ENCODE data around the gene PKIB. TPM values are rescaled to one million over a fixed set of nuclear protein-coding genes. Genes with fewer than 3 reads are reported as not detected.

Gene PKIB
- total RNA-seq, 2 experiments from 2014 or later, result 0.69 to 0.90 TPM

DNA sequence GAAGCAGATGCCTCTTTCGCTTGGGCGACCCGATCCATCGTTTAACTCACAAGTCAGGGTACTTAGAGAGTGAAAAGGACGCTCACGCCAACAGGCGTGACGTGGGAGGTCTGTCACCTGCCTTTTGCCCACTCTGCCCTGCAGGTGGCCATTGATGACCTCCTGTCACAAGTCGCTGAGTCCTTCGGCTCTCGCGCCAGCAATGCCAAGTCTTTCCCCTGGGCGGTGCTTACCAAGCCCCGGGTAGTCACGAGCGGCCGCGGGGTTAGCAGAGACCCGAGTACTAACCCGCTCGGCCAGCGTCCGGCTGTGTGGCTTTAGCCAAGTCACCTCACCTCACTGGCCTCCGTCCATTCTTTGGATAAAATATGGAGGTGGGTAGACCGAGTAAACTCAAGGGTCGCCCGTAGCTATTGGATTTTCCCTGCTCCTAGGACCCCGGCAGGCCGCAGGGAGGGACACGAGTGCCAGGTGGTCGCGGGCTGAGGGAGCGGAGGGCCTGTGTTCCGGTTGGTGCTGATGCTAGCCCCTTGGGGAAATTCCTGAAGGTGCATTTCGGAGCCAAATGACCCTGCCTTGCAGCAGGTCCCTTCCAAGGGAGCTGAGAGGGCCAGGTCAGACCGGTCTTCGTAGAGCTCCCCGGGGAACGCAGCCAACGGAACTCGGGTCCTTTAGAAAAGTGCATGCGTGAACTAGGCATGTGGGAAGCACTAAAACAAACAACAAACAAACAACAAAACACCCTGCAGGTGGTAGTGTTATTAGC, 668 bp downstream of the PKIB start:
- ChIA-PET CTCF (interaction anchor here (1.2 to 1.7 kb wide), 2 partner anchors 21 to 120 kb away, joined by 4 read pairs; no protein-coding TSS in a partner anchor), POLR2A (interaction anchor here (0.7 kb wide), 1 partner anchor 21 kb away, joined by 3 read pairs; no protein-coding TSS in a partner anchor)
- Mint-ChIP-seq H3K4me1 (ENCODE audit: low read depth) (peaks cover 15% of the 10 kb centered on the region), H3K9me3 (no peaks in the 10 kb centered on the region), H3K4me3 (peak overlapping the region; percentile 68), H3K36me3 (ENCODE audit: low read depth) (no peaks in the 10 kb centered on the region), H3K27me3 (peaks cover 34% of the 10 kb centered on the region), H3K27ac (no peak overlapping the region)
- intact Hi-C loops (cut with micrococcal nuclease), result no loop called here
- ATAC-seq, result peak; percentile 43
- DNase-seq, result peak; percentile 32
- TF ChIP-seq CTCF (IDR thresholded peaks at IDR 0.05), result no peak

DNA sequence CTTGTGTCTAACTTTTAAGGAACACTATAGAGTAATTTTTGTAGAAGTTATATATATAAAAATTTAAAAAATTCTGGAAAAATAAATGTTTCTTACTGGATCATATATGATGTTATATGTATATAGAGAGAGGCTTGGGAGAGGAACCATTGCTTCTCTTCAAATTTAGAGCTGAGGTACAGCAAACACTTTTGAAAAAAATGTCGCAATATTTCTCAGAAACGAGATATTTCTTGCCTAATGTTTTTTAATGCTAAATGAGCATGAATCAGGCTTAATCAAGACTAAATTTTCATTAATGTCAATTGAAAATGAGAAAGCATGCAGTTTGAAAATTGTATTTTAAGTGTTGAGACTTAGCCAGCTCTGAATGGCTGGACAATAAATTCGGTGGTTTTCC, 2.6 kb downstream of the PKIB start:
- H3K36me3 Mint-ChIP-seq (ENCODE audit: low read depth), result no peaks in the 10 kb centered on the region
- H3K27me3 Mint-ChIP-seq, result peaks cover 40% of the 10 kb centered on the region
- ATAC-seq (no peak), DNase-seq (no peak)
- H3K4me1 Mint-ChIP-seq (ENCODE audit: low read depth), result peaks cover 15% of the 10 kb centered on the region
- H3K9me3 Mint-ChIP-seq, result no peaks in the 10 kb centered on the region
- no peak for TF ChIP-seq CTCF (IDR thresholded peaks at IDR 0.05)
- H3K4me3 Mint-ChIP-seq, result no peak overlapping the region
- intact Hi-C loops (cut with micrococcal nuclease), result no loop called here
- ChIA-PET CTCF (no interaction called here), POLR2A (no interaction called here)
- H3K27ac Mint-ChIP-seq, result no peak overlapping the region

DNA sequence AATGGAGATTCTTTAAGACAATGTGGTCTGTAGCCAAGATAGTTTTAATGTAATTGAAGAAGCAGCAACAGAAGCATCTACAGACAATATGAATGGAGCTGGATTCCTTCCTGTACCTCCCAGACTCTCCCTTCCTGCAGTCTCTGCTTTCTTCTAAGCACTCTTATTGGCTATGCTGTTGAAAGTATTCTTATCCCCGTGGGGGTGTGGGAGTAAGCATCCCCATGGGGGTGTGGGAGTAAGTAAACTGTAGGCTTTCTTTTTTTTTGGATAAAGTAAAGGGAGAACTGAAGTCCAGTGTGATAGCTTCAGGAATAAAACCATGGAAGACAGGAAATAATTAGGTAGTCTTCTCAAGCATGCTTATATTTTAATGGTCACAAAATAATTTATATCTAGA, 4.1 kb downstream of the PKIB start:
- no peaks in the 10 kb centered on the region for H3K9me3 Mint-ChIP-seq
- DNase-seq, result no peak
- no peak for TF ChIP-seq CTCF (IDR thresholded peaks at IDR 0.05)
- no peaks in the 10 kb centered on the region for H3K36me3 Mint-ChIP-seq (ENCODE audit: low read depth)
- POLR2A ChIA-PET, result no interaction called here
- no peak overlapping the region for H3K4me3 Mint-ChIP-seq
- CTCF ChIA-PET, result no interaction called here
- H3K27me3 Mint-ChIP-seq, result peaks cover 40% of the 10 kb centered on the region
- ATAC-seq, result no peak
- intact Hi-C loops (cut with micrococcal nuclease), result no loop called here
- H3K27ac Mint-ChIP-seq, result no peak overlapping the region
- peaks cover 15% of the 10 kb centered on the region for H3K4me1 Mint-ChIP-seq (ENCODE audit: low read depth)

- CTCF ChIA-PET, result no interaction called here
These were observed 5.2 kb downstream of the PKIB start for GRCh38 chr6:122615409-122615808.

More at GRCh38 chr6:122615409-122615808, 5.2 kb downstream of the PKIB start:
- POLR2A ChIA-PET, result no interaction called here
- H3K4me1 Mint-ChIP-seq (ENCODE audit: low read depth), result peaks cover 7% of the 10 kb centered on the region
- H3K27ac Mint-ChIP-seq, result no peak overlapping the region
- no peaks in the 10 kb centered on the region for H3K9me3 Mint-ChIP-seq
- peaks cover 35% of the 10 kb centered on the region for H3K27me3 Mint-ChIP-seq
- DNase-seq, result no peak
- intact Hi-C loops (cut with micrococcal nuclease), result no loop called here
- no peak overlapping the region for H3K4me3 Mint-ChIP-seq
- H3K36me3 Mint-ChIP-seq (ENCODE audit: low read depth), result no peaks in the 10 kb centered on the region
- TF ChIP-seq CTCF (IDR thresholded peaks at IDR 0.05), result no peak
- no peak for ATAC-seq

Data from activated CD8-positive, alpha-beta T cell treated with anti-CD3 and anti-CD28 coated beads for 36 hours (primary cell).